Vagina (tissue), 2 donors: ENCODE data around the gene TTLL12. TPM values are rescaled to one million over a fixed set of nuclear protein-coding genes. Genes with fewer than 3 reads are reported as not detected.

Source experiments
- DNase-seq, 2 donors: peaks; one replicate each; pipeline ENCODE4 v3.0.0-alpha.2; 2017; ENCODE audit errors: extremely low spot score in 2 of 2
- H3K27ac ChIP-seq: fragments of 200-600 bp; sonication (generic); one replicate; pipeline ENCODE4 v1.5.1; 2019
- H3K27me3 ChIP-seq: fragments of 200-600 bp; sonication (generic); one replicate; pipeline ENCODE4 v1.5.1; 2019
- H3K36me3 ChIP-seq, 2 donors: fragments of 200-600 bp; sonication (generic); one replicate each; pipeline ENCODE4 v1.5.1; 2017 to 2019
- H3K4me1 ChIP-seq: fragments of 200-600 bp; sonication (generic); one replicate; pipeline ENCODE4 v1.5.1; 2019
- H3K4me3 ChIP-seq, 2 donors: fragments of 200-600 bp; sonication (generic); 1 replicate in 1 of 2; 2 replicates in 1 of 2; pipeline ENCODE4 v1.5.1; 2016 to 2019
- H3K9me3 ChIP-seq: fragments of 200-600 bp; sonication (generic); one replicate; pipeline ENCODE4 v1.5.1; 2019
- POLR2A ChIP-seq, 2 donors: fragments of 450-650 bp; IDR thresholded peaks; one replicate each; pipeline ENCODE4 v1.6.1; 2017; ENCODE audit warnings: antibody characterized with exemption in 2 of 2, mild to moderate bottlenecking in 2 of 2, moderate library complexity in 2 of 2
- POLR2AphosphoS5 ChIP-seq, 2 donors: sonication (generic); formaldehyde crosslinking; IDR thresholded peaks; one replicate each; pipeline ENCODE4 v1.9.0; 2017; ENCODE audit warnings: antibody characterized with exemption in 2 of 2, mild to moderate bottlenecking in 2 of 2, low read depth in 1 of 2; ENCODE audit not compliant: insufficient read depth in 1 of 2
- intact Hi-C: fragments of 100-400 bp; cut with DNase I; formaldehyde crosslinking; loops from one replicate; pipeline ENCODE4 v1.15.1; 2023
- total RNA-seq: library from RNA; depleted of rRNA; stranded (reverse); fragments of >200 nt; gene quantifications from one replicate; pipeline ENCODE4 v1.2.3, GENCODE V29; 2016
- TF ChIP-seq, protein P1 (sequence below), 3 experiments: fragments of 450-650 bp in 2 of 3; fragments of 200-600 bp in 1 of 3; sonication (generic) in 1 of 3; IDR thresholded peaks; one replicate each; pipeline ENCODE4 v1.5.1; 2017 to 2019; ENCODE audit warnings: antibody characterized with exemption in 3 of 3, mild to moderate bottlenecking in 2 of 3, moderate library complexity in 2 of 3

Gene TTLL12
- total RNA-seq, 1 donor from 2014 or later = 56.2 TPM

DNA sequence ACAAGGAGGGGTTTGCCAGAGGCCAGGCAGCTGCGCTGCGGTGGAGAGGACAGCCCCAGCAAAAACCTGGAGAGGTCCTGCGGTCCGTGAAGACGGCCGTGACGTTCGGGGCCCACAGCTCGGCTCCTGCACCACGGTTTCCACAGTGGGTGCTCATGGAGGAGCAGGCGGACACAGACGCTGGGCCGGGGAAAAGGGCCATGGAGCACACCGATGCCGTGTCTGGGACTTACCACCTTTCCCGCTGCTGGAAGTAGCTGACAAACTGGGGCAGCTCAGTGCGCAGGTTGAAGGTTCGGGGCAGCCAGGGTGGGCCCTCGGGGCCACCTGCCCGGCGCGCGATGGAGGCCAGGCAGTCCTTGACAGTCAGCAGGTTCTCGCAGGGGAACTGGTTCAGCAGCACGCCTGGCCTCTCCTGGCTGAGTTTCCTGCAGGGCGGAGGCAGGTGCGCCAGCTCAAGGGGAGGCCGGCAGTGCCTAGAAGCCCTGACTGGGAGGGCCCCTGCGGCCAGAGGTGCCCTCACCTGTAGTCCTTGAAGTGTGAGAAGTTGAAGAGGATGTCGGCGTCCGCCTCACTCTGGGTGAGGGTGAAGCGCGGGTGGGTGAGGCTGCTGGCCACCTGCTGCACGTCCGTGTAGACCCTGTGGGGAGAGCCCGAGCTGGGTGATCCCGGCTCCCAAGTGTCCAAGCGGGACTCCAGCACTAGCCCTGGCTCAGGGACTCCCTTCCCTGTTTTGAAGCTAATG is 12.8 kb downstream of the TTLL12 start:
- Histone ChIP-seq H3K4me1 (no peaks in the 10 kb centered on the region), H3K27me3 (no peaks in the 10 kb centered on the region), H3K27ac (no peak overlapping the region), H3K4me3 (no peak overlapping the region), H3K9me3 (no peaks in the 10 kb centered on the region), H3K36me3 (peaks cover 0 to 54% of the 10 kb centered on the region in 2 donors)
- DNase-seq = no peak
- TF ChIP-seq, protein P1, sequence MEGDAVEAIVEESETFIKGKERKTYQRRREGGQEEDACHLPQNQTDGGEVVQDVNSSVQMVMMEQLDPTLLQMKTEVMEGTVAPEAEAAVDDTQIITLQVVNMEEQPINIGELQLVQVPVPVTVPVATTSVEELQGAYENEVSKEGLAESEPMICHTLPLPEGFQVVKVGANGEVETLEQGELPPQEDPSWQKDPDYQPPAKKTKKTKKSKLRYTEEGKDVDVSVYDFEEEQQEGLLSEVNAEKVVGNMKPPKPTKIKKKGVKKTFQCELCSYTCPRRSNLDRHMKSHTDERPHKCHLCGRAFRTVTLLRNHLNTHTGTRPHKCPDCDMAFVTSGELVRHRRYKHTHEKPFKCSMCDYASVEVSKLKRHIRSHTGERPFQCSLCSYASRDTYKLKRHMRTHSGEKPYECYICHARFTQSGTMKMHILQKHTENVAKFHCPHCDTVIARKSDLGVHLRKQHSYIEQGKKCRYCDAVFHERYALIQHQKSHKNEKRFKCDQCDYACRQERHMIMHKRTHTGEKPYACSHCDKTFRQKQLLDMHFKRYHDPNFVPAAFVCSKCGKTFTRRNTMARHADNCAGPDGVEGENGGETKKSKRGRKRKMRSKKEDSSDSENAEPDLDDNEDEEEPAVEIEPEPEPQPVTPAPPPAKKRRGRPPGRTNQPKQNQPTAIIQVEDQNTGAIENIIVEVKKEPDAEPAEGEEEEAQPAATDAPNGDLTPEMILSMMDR (IDR thresholded peaks at IDR 0.05) = no peak
- no peak for TF ChIP-seq POLR2AphosphoS5 (IDR thresholded peaks at IDR 0.05; ENCODE audit: insufficient read depth in 1 of 2, low read depth in 1 of 2)
- no peak for TF ChIP-seq POLR2A (IDR thresholded peaks at IDR 0.05)
- intact Hi-C loops = no loop called here

DNA sequence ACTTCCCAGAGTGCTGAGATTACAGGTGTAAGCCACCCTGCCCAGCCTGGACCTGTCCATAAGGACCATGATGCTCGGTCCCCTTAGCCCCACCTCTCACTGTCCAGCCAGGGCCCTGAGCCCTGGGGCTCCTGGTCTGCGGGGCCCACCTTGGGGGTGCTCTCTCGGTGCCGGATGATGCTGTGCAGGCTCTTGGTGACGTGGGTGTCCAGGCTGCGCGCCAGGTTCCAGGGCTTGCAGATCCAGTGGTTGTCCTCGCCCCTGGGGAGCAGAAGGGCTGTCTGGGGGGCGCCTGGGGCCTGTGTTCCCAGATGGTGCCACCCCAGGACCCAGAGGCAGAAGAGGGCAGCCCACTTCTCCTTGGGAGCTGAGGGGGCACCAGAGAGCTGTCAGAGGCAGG is 13.4 kb downstream of the TTLL12 start:
- no peaks in the 10 kb centered on the region for H3K4me1 ChIP-seq

DNA sequence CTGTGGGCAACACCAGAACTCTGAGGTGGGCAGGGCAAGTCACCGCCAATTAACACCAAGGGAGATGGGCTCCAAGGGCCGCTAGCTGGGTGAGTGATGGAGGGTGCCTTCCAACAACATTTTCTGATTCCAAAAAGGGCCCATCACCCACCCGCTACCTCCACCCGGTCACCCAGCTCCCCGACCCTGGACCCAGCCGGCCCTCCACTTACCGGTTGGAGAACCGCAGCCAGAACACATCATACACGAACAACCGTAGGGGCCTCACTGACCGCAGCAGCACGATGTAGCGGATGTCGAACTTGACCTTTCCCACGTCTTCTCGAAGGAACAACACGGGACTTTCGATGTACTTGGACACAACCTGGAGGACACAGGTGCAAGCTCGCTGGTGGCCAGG is 14.7 kb downstream of the TTLL12 start:
- Histone ChIP-seq H3K9me3 (no peaks in the 10 kb centered on the region), H3K27ac (no peak overlapping the region), H3K36me3 (peaks cover 0 to 54% of the 10 kb centered on the region in 2 donors), H3K4me1 (no peaks in the 10 kb centered on the region), H3K27me3 (no peaks in the 10 kb centered on the region), H3K4me3 (no peak overlapping the region)
- intact Hi-C loops = no loop called here
- TF ChIP-seq POLR2AphosphoS5 (IDR thresholded peaks at IDR 0.05; ENCODE audit: insufficient read depth in 1 of 2, low read depth in 1 of 2) (no peak), POLR2A (IDR thresholded peaks at IDR 0.05) (no peak)
- TF ChIP-seq, protein P1 (IDR thresholded peaks at IDR 0.05) = no peak
- DNase-seq = no peak

More for the DNA sequence above, 13.4 kb downstream of the TTLL12 start:
- no peak overlapping the region for H3K4me3 ChIP-seq
- no peak overlapping the region for H3K27ac ChIP-seq
- TF ChIP-seq POLR2A (IDR thresholded peaks at IDR 0.05) = no peak
- no peak for TF ChIP-seq POLR2AphosphoS5 (IDR thresholded peaks at IDR 0.05; ENCODE audit: insufficient read depth in 1 of 2, low read depth in 1 of 2)
- TF ChIP-seq, protein P1 (IDR thresholded peaks at IDR 0.05) = no peak
- DNase-seq = no peak
- intact Hi-C loops = no loop called here
- no peaks in the 10 kb centered on the region for H3K9me3 ChIP-seq
- no peaks in the 10 kb centered on the region for H3K27me3 ChIP-seq
- peaks cover 0 to 48% of the 10 kb centered on the region in 2 donors for H3K36me3 ChIP-seq

DNA sequence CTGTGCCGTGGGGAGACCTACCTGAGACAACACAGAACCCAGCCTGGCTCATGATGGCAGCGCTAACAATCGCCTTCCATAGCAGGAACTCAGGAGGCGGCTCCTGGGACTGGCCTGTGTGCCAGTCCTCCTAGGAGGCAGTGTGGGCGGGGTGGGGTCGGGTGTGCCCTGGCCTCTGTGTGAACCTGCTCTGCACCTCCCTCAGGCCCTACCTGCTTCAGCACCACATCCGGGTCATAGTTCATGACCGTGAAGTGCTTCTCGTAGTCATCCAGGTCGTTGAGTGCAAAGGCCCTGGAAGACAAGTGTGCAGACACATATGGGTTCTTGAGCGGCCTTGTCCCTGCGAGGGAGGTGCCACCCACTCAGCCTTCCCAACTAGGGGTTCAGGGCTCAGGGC is 15.3 kb downstream of the TTLL12 start:
- Histone ChIP-seq H3K36me3 (peaks cover 0 to 54% of the 10 kb centered on the region in 2 donors), H3K4me1 (no peaks in the 10 kb centered on the region), H3K4me3 (no peak overlapping the region), H3K27me3 (no peaks in the 10 kb centered on the region), H3K27ac (no peak overlapping the region), H3K9me3 (no peaks in the 10 kb centered on the region)
- no peak for DNase-seq
- intact Hi-C loops = no loop called here
- TF ChIP-seq, protein P1 (IDR thresholded peaks at IDR 0.05) = no peak
- TF ChIP-seq POLR2AphosphoS5 (IDR thresholded peaks at IDR 0.05; ENCODE audit: insufficient read depth in 1 of 2, low read depth in 1 of 2) (no peak), POLR2A (IDR thresholded peaks at IDR 0.05) (no peak)

DNA sequence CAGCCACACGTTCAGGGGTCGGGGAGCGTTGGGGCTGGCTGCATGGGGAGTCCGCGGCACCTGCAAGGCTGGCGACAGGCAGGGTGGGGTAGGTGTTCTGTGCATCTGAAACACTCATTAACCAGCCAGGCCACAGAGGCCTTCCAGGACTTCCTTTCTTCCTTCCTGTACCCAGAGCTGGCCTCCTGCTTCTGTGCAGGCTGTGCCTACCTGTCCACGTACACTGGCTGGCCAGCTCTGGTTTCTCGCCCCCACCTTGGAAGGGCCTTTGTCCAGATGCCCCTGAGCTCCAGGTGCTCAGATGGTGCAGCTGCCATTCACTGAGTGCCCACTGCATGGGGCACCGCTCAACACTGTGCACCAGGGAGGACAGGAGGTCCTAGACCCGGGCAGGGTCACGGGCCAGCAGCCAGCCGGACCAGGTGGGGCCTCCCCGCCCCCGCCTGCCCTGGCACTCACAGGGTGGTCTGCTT is 15.9 kb downstream of the TTLL12 start:
- H3K4me3 ChIP-seq = no peak overlapping the region
- no peaks in the 10 kb centered on the region for H3K9me3 ChIP-seq
- H3K4me1 ChIP-seq = no peaks in the 10 kb centered on the region
- DNase-seq = no peak
- TF ChIP-seq, protein P1 (IDR thresholded peaks at IDR 0.05) = no peak
- TF ChIP-seq POLR2AphosphoS5 (IDR thresholded peaks at IDR 0.05; ENCODE audit: insufficient read depth in 1 of 2, low read depth in 1 of 2) (no peak), POLR2A (IDR thresholded peaks at IDR 0.05) (no peak)
- peaks cover 0 to 54% of the 10 kb centered on the region in 2 donors for H3K36me3 ChIP-seq
- H3K27ac ChIP-seq = no peak overlapping the region
- no peaks in the 10 kb centered on the region for H3K27me3 ChIP-seq
- intact Hi-C loops = no loop called here
